WTC11 (cell line): ENCODE results near the gene ZNF564. TPM values are rescaled to one million over a fixed set of nuclear protein-coding genes. Genes with fewer than 3 reads are reported as not detected.
A peak's percentile ranks its signal among the peaks of the same experiment; 100 is the strongest.

Experiments
- AR ChIP-seq: fragments of 250-450 bp; sonication (Bioruptor Pico); IDR thresholded peaks from 2 replicates; pipeline ENCODE4 v1.9.0; 2021; ENCODE audit warnings: mild to moderate bottlenecking
- ATF2 ChIP-seq: sonication (generic); formaldehyde crosslinking; IDR thresholded peaks from 2 replicates; pipeline ENCODE4 v1.8.1; 2022; ENCODE audit warnings: low read depth, missing genetic modification reagents, borderline replicate concordance
- CTCF ChIP-seq: fragments of 200-600 bp; IDR thresholded peaks from 2 replicates; pipeline ENCODE4 v1.8.0; 2022; ENCODE audit warnings: antibody characterized with exemption
- E2F4 ChIP-seq: sonication (generic); formaldehyde crosslinking; IDR thresholded peaks from 2 replicates; pipeline ENCODE4 v1.8.1; 2022; ENCODE audit warnings: low read depth, mild to moderate bottlenecking, moderate library complexity, missing genetic modification reagents, borderline replicate concordance
- ELF4 ChIP-seq: sonication (generic); formaldehyde crosslinking; IDR thresholded peaks from 2 replicates; pipeline ENCODE4 v1.8.1; 2022; ENCODE audit warnings: low read depth, mild to moderate bottlenecking, moderate library complexity, missing genetic modification reagents
- ERG ChIP-seq: fragments of 250-450 bp; sonication (Bioruptor Pico); IDR thresholded peaks from 2 replicates; pipeline ENCODE4 v1.8.0; 2021; ENCODE audit warnings: mild to moderate bottlenecking
- GRHL2 ChIP-seq: fragments of 250-450 bp; sonication (Bioruptor Pico); IDR thresholded peaks from 2 replicates; pipeline ENCODE4 v1.8.0; 2022; ENCODE audit warnings: mild to moderate bottlenecking, moderate library complexity; ENCODE audit not compliant: insufficient replicate concordance, severe bottlenecking
- GTF2I ChIP-seq: fragments of 250-450 bp; sonication (Bioruptor Pico); conservative IDR thresholded peaks from 2 replicates; pipeline ENCODE4 v1.4.0; 2021; ENCODE audit warnings: mild to moderate bottlenecking
- HMGXB4 ChIP-seq: sonication (generic); formaldehyde crosslinking; IDR thresholded peaks from 2 replicates; pipeline ENCODE4 v1.8.1; 2023; ENCODE audit warnings: mild to moderate bottlenecking, moderate library complexity, missing genetic modification reagents
- JAZF1 ChIP-seq: fragments of 250-450 bp; sonication (Bioruptor Pico); IDR thresholded peaks from 2 replicates; pipeline ENCODE4 v1.9.0; 2021; ENCODE audit warnings: moderate library complexity, mild to moderate bottlenecking, inconsistent platforms
- MLX ChIP-seq: sonication (generic); formaldehyde crosslinking; IDR thresholded peaks from 2 replicates; pipeline ENCODE4 v1.8.1; 2023; ENCODE audit warnings: mild to moderate bottlenecking, missing genetic modification reagents, moderate library complexity
- OVOL2 ChIP-seq: fragments of 250-450 bp; sonication (Bioruptor Pico); IDR thresholded peaks from 2 replicates; pipeline ENCODE4 v1.9.0; 2021; ENCODE audit warnings: mild to moderate bottlenecking, borderline replicate concordance
- PRRX2 ChIP-seq: fragments of 250-450 bp; sonication (Bioruptor Pico); IDR thresholded peaks from 2 replicates; pipeline ENCODE4 v1.8.0; 2021; ENCODE audit warnings: mild to moderate bottlenecking
- RELA ChIP-seq: sonication (generic); formaldehyde crosslinking; IDR thresholded peaks from 2 replicates; pipeline ENCODE4 v1.8.1; 2022; ENCODE audit warnings: missing genetic modification reagents, mild to moderate bottlenecking, borderline replicate concordance
- SOX15 ChIP-seq: fragments of 250-450 bp; sonication (Bioruptor Pico); IDR thresholded peaks from 2 replicates; pipeline ENCODE4 v1.9.0; 2021; ENCODE audit warnings: mild to moderate bottlenecking
- TEAD1 ChIP-seq: sonication (generic); formaldehyde crosslinking; IDR thresholded peaks from 2 replicates; pipeline ENCODE4 v1.8.0; 2022; ENCODE audit warnings: mild to moderate bottlenecking, missing genetic modification reagents
- ZNF232 ChIP-seq: sonication (generic); formaldehyde crosslinking; IDR thresholded peaks from 2 replicates; pipeline ENCODE4 v1.8.0; 2022; ENCODE audit warnings: mild to moderate bottlenecking, missing genetic modification reagents
- ZNF263 ChIP-seq: sonication (generic); formaldehyde crosslinking; IDR thresholded peaks from 2 replicates; pipeline ENCODE4 v1.8.1; 2022; ENCODE audit warnings: low read depth, mild to moderate bottlenecking, moderate library complexity, missing genetic modification reagents
- ZNF425 ChIP-seq: fragments of 250-450 bp; sonication (Bioruptor Pico); conservative IDR thresholded peaks from 2 replicates; pipeline ENCODE4 v1.9.0; 2021; ENCODE audit warnings: mild to moderate bottlenecking
- ZNF532 ChIP-seq: fragments of 250-450 bp; sonication (Bioruptor Pico); IDR thresholded peaks from 2 replicates; pipeline ENCODE4 v1.9.0; 2021; ENCODE audit warnings: mild to moderate bottlenecking, borderline replicate concordance
- total RNA-seq: library from RNA; stranded (reverse); gene quantifications from 3 replicates; pipeline ENCODE4 v1.2.3, GENCODE V29; 2021

ZNF564 gene
- total RNA-seq, 1 experiment from 2014 or later, result 11.1 TPM

GRCh38 chr19:12495002-12495802 is 56.1 kb downstream of the ZNF564 start (continued):
- TF ChIP-seq ERG (CRISPR knock-in tag) (no peak), ZNF532 (CRISPR knock-in tag) (no peak), ZNF425 (no peak), MLX (no peak), SOX15 (no peak), HMGXB4 (peak; percentile 74), ZNF232 (peak; percentile 59; the same call in 1 of the 2 replicates), CTCF (no peak), OVOL2 (CRISPR knock-in tag) (no peak), ELF4 (no peak), GRHL2 (CRISPR knock-in tag) (no peak), RELA (no peak), GTF2I (CRISPR knock-in tag) (no peak), TEAD1 (CRISPR knock-in tag) (peak; percentile 75), AR (CRISPR knock-in tag) (no peak), PRRX2 (CRISPR knock-in tag) (no peak), JAZF1 (CRISPR knock-in tag) (no peak), ATF2 (CRISPR knock-in tag) (no peak), E2F4 (CRISPR knock-in tag) (no peak; the same call in 1 of the 2 replicates), ZNF263 (no peak)
